ENCODE data around the gene PCNX1.
A peak's percentile ranks its signal among the peaks of the same experiment; 100 is the strongest.
"Not testable (repeated sequence)": the region's sequence is repeated elsewhere in the genome, so short reads cannot be mapped to it uniquely, and the experiment has no call there.

Gene PCNX1

DNA sequence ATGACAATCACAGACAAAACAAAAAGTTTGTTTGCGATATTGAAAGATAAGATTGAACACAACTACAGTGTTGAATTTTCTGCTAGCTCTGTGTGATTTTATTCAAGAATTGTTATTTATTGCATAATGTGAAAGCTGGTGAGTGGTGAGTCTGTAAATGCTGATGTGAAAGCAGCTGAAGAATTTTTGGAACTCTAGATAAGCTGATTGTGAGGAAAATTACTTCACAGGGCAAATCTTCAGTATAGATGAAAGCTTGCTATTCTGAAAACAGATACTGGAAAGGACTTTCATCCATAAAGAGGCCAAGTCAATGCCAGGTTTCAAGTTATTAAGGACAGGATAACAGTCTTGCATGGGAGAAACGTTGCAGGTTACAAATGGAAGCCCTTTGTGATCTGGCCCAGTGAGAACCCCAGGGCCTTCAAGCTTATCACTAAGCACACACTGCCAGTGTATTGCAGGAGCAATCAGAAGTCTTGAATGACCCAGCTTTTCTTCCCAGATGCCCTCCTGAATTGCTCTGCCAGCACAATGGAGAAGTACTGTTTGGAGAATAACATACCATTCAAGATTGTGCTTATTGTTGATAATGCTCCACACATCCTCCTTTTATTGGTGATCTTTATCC lies 153.7 kb downstream of the PCNX1 start:
- TF ChIP-seq ISL1 (CRISPR knock-in tag; IDR thresholded peaks at IDR 0.05) = peak; percentile 57
- TF ChIP-seq ZNF8 (CRISPR knock-in tag; IDR thresholded peaks at IDR 0.05) = no peak
- ATAC-seq = no peak

DNA sequence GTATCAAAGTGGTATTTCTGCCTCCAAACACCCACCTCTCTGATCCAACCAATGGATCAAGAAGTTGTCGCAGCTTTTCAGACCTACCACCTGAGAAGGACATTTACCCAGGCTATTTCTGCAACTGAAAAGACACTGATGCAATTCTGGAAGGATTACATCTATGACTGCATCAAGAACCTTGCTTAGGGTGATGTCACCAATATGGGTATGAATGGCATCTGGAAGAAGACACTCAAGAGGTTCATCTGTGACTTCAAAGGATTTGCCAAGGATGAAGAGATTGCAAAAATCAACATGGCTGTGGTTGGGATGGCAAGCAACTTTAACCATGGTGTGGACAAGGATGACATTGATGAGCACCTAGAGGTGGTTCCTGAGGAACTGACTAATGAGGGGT lies 154.2 kb downstream of the PCNX1 start:
- no peak for ATAC-seq
- TF ChIP-seq ARNTL (CRISPR knock-in tag; IDR thresholded peaks at IDR 0.05; ENCODE audit: borderline replicate concordance, low read depth) = no peak
- TF ChIP-seq ESRRG (CRISPR knock-in tag; IDR thresholded peaks at IDR 0.05) = no peak
- no peak for TF ChIP-seq RARB (CRISPR knock-in tag; IDR thresholded peaks at IDR 0.05)
- no peak for TF ChIP-seq BACH2 (CRISPR knock-in tag; IDR thresholded peaks at IDR 0.05; ENCODE audit: borderline replicate concordance)
- no peak for TF ChIP-seq ZNF70 (CRISPR knock-in tag; IDR thresholded peaks at IDR 0.05)
- TF ChIP-seq PPARA (CRISPR knock-in tag; IDR thresholded peaks at IDR 0.05; ENCODE audit: borderline replicate concordance) = no peak
- TF ChIP-seq ZFP3 (CRISPR knock-in tag; IDR thresholded peaks at IDR 0.05) = no peak
- TF ChIP-seq, protein P1, sequence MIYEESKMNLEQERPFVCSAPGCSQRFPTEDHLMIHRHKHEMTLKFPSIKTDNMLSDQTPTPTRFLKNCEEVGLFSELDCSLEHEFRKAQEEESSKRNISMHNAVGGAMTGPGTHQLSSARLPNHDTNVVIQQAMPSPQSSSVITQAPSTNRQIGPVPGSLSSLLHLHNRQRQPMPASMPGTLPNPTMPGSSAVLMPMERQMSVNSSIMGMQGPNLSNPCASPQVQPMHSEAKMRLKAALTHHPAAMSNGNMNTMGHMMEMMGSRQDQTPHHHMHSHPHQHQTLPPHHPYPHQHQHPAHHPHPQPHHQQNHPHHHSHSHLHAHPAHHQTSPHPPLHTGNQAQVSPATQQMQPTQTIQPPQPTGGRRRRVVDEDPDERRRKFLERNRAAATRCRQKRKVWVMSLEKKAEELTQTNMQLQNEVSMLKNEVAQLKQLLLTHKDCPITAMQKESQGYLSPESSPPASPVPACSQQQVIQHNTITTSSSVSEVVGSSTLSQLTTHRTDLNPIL (CRISPR knock-in tag; IDR thresholded peaks at IDR 0.05; ENCODE audit: low read depth) = no peak
- TF ChIP-seq SNAI2 (CRISPR knock-in tag; IDR thresholded peaks at IDR 0.05) = no peak
- TF ChIP-seq OSR1 (CRISPR knock-in tag; IDR thresholded peaks at IDR 0.05) = no peak
- TF ChIP-seq, protein P2, sequence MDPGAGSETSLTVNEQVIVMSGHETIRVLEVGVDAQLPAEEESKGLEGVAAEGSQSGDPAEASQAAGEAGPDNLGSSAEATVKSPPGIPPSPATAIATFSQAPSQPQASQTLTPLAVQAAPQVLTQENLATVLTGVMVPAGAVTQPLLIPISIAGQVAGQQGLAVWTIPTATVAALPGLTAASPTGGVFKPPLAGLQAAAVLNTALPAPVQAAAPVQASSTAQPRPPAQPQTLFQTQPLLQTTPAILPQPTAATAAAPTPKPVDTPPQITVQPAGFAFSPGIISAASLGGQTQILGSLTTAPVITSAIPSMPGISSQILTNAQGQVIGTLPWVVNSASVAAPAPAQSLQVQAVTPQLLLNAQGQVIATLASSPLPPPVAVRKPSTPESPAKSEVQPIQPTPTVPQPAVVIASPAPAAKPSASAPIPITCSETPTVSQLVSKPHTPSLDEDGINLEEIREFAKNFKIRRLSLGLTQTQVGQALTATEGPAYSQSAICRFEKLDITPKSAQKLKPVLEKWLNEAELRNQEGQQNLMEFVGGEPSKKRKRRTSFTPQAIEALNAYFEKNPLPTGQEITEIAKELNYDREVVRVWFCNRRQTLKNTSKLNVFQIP (CRISPR knock-in tag; IDR thresholded peaks at IDR 0.05; ENCODE audit: borderline replicate concordance, low read depth) = no peak
- TF ChIP-seq ZC3H10 (CRISPR knock-in tag; IDR thresholded peaks at IDR 0.05) = no peak
- no peak for TF ChIP-seq TOX (CRISPR knock-in tag; IDR thresholded peaks at IDR 0.05; ENCODE audit: borderline replicate concordance)
- TF ChIP-seq ZFP30 (CRISPR knock-in tag; IDR thresholded peaks at IDR 0.05) = no peak
- TF ChIP-seq, protein P3, sequence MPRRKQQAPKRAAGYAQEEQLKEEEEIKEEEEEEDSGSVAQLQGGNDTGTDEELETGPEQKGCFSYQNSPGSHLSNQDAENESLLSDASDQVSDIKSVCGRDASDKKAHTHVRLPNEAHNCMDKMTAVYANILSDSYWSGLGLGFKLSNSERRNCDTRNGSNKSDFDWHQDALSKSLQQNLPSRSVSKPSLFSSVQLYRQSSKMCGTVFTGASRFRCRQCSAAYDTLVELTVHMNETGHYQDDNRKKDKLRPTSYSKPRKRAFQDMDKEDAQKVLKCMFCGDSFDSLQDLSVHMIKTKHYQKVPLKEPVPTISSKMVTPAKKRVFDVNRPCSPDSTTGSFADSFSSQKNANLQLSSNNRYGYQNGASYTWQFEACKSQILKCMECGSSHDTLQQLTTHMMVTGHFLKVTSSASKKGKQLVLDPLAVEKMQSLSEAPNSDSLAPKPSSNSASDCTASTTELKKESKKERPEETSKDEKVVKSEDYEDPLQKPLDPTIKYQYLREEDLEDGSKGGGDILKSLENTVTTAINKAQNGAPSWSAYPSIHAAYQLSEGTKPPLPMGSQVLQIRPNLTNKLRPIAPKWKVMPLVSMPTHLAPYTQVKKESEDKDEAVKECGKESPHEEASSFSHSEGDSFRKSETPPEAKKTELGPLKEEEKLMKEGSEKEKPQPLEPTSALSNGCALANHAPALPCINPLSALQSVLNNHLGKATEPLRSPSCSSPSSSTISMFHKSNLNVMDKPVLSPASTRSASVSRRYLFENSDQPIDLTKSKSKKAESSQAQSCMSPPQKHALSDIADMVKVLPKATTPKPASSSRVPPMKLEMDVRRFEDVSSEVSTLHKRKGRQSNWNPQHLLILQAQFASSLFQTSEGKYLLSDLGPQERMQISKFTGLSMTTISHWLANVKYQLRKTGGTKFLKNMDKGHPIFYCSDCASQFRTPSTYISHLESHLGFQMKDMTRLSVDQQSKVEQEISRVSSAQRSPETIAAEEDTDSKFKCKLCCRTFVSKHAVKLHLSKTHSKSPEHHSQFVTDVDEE (CRISPR knock-in tag; IDR thresholded peaks at IDR 0.05) = no peak

DNA sequence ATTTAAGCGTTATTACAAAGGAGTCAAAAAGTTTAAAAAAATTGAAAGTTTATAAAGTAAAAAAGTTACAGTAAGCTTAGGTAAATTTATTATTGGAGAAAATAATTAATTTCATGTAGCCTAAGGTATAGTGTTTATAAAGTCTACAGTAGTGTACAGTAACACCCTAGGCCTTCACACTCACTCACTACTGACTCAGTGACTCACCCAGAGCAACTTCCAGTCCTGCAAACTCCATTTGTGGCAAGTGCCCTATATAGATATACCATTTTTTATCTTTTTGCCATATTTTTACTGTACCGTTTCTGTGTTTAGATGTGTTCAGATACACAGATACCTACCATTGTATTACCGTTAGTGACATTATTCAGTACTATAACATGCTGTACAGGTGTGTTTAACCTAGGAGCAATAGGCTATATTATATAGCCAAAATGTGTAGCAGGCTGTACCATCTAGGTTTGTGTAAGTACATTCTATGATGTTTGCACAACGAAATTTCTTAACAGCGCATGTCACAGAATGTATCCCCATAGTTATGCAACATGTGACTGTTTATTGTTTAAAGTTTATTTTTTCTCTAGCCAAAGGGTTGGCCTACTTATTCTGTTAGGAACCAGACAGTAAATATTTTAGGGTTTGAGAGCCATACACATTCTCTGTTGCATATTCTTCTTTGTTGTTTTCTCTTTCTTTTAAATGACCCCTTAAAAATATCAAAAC lies 155.5 kb downstream of the PCNX1 start:
- no peak for TF ChIP-seq ARNTL (CRISPR knock-in tag; IDR thresholded peaks at IDR 0.05; ENCODE audit: borderline replicate concordance, low read depth)
- TF ChIP-seq ZNF70 (CRISPR knock-in tag; IDR thresholded peaks at IDR 0.05) = no peak
- ATAC-seq = no peak

DNA sequence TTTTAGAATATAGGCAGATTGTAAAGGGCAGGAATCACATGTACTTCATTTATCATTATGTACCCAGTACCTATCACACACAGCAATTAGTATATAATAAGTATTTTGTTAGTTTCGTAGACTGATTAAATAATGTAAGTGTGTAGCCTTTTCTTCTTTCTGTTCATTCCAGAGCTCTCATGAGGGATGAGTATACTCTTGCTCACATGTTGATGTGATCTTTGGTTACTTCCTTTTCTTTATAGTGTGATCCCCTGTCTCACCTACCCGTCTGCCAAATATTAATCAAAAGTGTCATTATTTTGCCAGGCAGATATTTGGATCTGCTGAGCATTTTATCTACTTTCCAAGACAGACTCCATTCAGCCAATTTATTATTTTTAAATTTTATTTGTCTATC lies 156.1 kb downstream of the PCNX1 start:
- TF ChIP-seq ARNTL (CRISPR knock-in tag; IDR thresholded peaks at IDR 0.05; ENCODE audit: borderline replicate concordance, low read depth) (no peak), PPARA (CRISPR knock-in tag; IDR thresholded peaks at IDR 0.05; ENCODE audit: borderline replicate concordance) (no peak), TCF4 (CRISPR knock-in tag; IDR thresholded peaks at IDR 0.05; ENCODE audit: borderline replicate concordance) (no peak), ESRRG (CRISPR knock-in tag; IDR thresholded peaks at IDR 0.05) (no peak)
- no peak for ATAC-seq

DNA sequence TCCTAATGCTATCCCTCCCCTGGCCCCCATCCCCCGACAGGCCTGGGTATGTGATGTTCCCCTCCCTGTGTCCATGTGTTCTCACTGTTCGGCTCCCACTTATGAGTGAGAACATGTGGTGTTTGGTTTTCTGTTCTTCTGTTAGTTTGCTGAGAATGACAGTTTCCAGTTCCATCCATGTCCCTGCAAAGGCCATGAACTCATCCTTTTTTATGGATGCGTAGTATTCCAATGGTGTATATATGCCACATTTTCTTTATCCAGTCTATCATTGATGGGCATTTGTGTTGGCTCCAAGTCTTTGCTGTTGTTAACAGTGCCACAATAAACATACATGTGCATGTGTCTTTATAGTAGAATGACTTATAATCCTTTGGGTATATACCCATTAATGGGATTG lies 157.5 kb downstream of the PCNX1 start:
- ATAC-seq = not testable (repeated sequence)

DNA sequence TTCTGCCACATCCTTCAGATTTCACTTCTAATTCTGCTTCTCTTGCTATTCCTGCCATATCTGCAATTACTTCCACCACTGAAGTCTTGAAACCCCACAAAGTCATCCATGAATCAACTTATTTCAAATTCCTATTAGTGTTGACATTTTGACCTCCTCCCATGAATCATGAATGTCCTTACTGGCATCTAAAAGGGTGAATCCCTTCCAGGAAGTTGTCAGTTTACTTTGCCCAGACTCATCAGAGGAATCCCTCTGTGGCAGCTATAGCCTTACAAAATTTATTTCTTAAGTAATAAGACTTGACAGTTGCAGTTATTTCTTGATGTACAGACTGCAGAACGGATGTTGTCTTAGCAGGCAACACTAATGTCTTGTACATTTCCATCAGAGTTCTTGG lies 162.9 kb downstream of the PCNX1 start:
- peak; percentile 76 for TF ChIP-seq ISL1 (CRISPR knock-in tag; IDR thresholded peaks at IDR 0.05)
- TF ChIP-seq CSDC2 (CRISPR knock-in tag; IDR thresholded peaks at IDR 0.05) = no peak
- TF ChIP-seq, protein P2 (CRISPR knock-in tag; IDR thresholded peaks at IDR 0.05; ENCODE audit: borderline replicate concordance, low read depth) = no peak
- no peak for TF ChIP-seq TOX (CRISPR knock-in tag; IDR thresholded peaks at IDR 0.05; ENCODE audit: borderline replicate concordance)
- no peak for TF ChIP-seq SNAI2 (CRISPR knock-in tag; IDR thresholded peaks at IDR 0.05)
- no peak for TF ChIP-seq ZNF70 (CRISPR knock-in tag; IDR thresholded peaks at IDR 0.05)
- no peak for TF ChIP-seq ARNTL (CRISPR knock-in tag; IDR thresholded peaks at IDR 0.05; ENCODE audit: borderline replicate concordance, low read depth)
- TF ChIP-seq, protein P4, sequence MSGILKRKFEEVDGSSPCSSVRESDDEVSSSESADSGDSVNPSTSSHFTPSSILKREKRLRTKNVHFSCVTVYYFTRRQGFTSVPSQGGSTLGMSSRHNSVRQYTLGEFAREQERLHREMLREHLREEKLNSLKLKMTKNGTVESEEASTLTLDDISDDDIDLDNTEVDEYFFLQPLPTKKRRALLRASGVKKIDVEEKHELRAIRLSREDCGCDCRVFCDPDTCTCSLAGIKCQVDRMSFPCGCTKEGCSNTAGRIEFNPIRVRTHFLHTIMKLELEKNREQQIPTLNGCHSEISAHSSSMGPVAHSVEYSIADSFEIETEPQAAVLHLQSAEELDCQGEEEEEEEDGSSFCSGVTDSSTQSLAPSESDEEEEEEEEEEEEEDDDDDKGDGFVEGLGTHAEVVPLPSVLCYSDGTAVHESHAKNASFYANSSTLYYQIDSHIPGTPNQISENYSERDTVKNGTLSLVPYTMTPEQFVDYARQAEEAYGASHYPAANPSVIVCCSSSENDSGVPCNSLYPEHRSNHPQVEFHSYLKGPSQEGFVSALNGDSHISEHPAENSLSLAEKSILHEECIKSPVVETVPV (CRISPR knock-in tag; IDR thresholded peaks at IDR 0.05) = no peak

More for the DNA sequence above, 162.9 kb downstream of the PCNX1 start:
- ATAC-seq = no peak; the same call in 2 of the 3 replicates

Data from SK-N-SH treated with all-trans-retinoic acid at 6 μM for 48 hours (cell line).